Upper lobe of left lung (tissue), 4 donors: Measurements from ENCODE around the gene CEP63.

ENCODE experiments used
- CTCF ChIP-seq, 6 experiments: fragments of 450-650 bp in 4 of 6; fragments of 200-600 bp in 2 of 6; sonication (generic) in 2 of 6; IDR thresholded peaks; one replicate each; pipeline ENCODE4 v1.5.1; 2016 to 2019; ENCODE audit warnings: antibody characterized with exemption in 6 of 6
- EP300 ChIP-seq, 4 donors: sonication (generic); formaldehyde crosslinking; IDR thresholded peaks; one replicate each; pipeline ENCODE4 v1.5.1; 2017; ENCODE audit warnings: antibody characterized with exemption in 4 of 4, control low read depth in 2 of 4
- POLR2AphosphoS5 ChIP-seq, 2 donors: sonication (generic); formaldehyde crosslinking; IDR thresholded peaks; one replicate each; pipeline ENCODE4 v1.5.1; 2017; ENCODE audit warnings: antibody characterized with exemption in 2 of 2

- TF ChIP-seq CTCF (IDR thresholded peaks at IDR 0.05) = no peak
- no peak for TF ChIP-seq POLR2AphosphoS5 (IDR thresholded peaks at IDR 0.05)
- no peak for TF ChIP-seq EP300 (IDR thresholded peaks at IDR 0.05)
These were observed 93.3 kb downstream of the CEP63 start for GRCh38 chr3:134579141-134579665.
